ENCODE data around the gene DNAL1.
"Not testable (repeated sequence)": the region's sequence is repeated elsewhere in the genome, so short reads cannot be mapped to it uniquely, and the experiment has no call there.

DNAL1 gene

GRCh38 chr14:73696466-73697400, 51.9 kb downstream of the DNAL1 start:
- Histone ChIP-seq H3K79me2 (ENCODE audit: insufficient read depth, low read length) (no peaks in the 10 kb centered on the region), H3K27ac (ENCODE audit: low read length) (no peak overlapping the region), H3K4me1 (ENCODE audit: insufficient read depth, low read length) (no peaks in the 10 kb centered on the region), H4K20me1 (ENCODE audit: insufficient read depth, low read length) (no peaks in the 10 kb centered on the region), H3K9ac (ENCODE audit: low read depth, low read length) (no peak overlapping the region), H2AFZ (ENCODE audit: low read depth, low read length) (no peak overlapping the region), H3K9me3 (ENCODE audit: insufficient read depth, low read length, severe bottlenecking) (no peaks in the 10 kb centered on the region), H3K4me2 (ENCODE audit: insufficient read depth, low read length) (no peak overlapping the region), H3K27me3 (ENCODE audit: insufficient read depth, low read length, poor library complexity) (no peaks in the 10 kb centered on the region), H3K36me3 (ENCODE audit: insufficient read depth, low read length) (peaks cover 9% of the 10 kb centered on the region; the same call in 1 of the 2 replicates), H3K4me3 (ENCODE audit: low read depth in 1 of 2, low read length in 2 of 2) (no peak overlapping the region)
- TF ChIP-seq, protein P1, sequence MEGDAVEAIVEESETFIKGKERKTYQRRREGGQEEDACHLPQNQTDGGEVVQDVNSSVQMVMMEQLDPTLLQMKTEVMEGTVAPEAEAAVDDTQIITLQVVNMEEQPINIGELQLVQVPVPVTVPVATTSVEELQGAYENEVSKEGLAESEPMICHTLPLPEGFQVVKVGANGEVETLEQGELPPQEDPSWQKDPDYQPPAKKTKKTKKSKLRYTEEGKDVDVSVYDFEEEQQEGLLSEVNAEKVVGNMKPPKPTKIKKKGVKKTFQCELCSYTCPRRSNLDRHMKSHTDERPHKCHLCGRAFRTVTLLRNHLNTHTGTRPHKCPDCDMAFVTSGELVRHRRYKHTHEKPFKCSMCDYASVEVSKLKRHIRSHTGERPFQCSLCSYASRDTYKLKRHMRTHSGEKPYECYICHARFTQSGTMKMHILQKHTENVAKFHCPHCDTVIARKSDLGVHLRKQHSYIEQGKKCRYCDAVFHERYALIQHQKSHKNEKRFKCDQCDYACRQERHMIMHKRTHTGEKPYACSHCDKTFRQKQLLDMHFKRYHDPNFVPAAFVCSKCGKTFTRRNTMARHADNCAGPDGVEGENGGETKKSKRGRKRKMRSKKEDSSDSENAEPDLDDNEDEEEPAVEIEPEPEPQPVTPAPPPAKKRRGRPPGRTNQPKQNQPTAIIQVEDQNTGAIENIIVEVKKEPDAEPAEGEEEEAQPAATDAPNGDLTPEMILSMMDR (IDR thresholded peaks at IDR 0.05; ENCODE audit: borderline replicate concordance, extremely low read depth, low read length, poor library complexity, severe bottlenecking) = no peak
- TF ChIP-seq EZH2 (IDR thresholded peaks at IDR 0.05; ENCODE audit: borderline replicate concordance, low read depth, low read length, severe bottlenecking) = no peak
- no peak for ATAC-seq (ENCODE audit: insufficient read depth, low read depth)
- no peak for DNase-seq

- H3K4me3 ChIP-seq (ENCODE audit: low read depth in 1 of 2, low read length in 2 of 2) = no peak overlapping the region
- no peak for ATAC-seq (ENCODE audit: insufficient read depth, low read depth)
- H4K20me1 ChIP-seq (ENCODE audit: insufficient read depth, low read length) = no peaks in the 10 kb centered on the region
- no peaks in the 10 kb centered on the region for H3K79me2 ChIP-seq (ENCODE audit: insufficient read depth, low read length)
- no peaks in the 10 kb centered on the region for H3K9me3 ChIP-seq (ENCODE audit: insufficient read depth, low read length, severe bottlenecking)
- TF ChIP-seq, protein P1 (IDR thresholded peaks at IDR 0.05; ENCODE audit: borderline replicate concordance, extremely low read depth, low read length, poor library complexity, severe bottlenecking) = no peak
- TF ChIP-seq EZH2 (IDR thresholded peaks at IDR 0.05; ENCODE audit: borderline replicate concordance, low read depth, low read length, severe bottlenecking) = no peak
- no peak for DNase-seq
- H3K4me1 ChIP-seq (ENCODE audit: insufficient read depth, low read length) = no peaks in the 10 kb centered on the region
- H3K27me3 ChIP-seq (ENCODE audit: insufficient read depth, low read length, poor library complexity) = no peaks in the 10 kb centered on the region
- H3K36me3 ChIP-seq (ENCODE audit: insufficient read depth, low read length) = peaks cover 6% of the 10 kb centered on the region; the same call in 1 of the 2 replicates
- H3K27ac ChIP-seq (ENCODE audit: low read length) = no peak overlapping the region
- no peak overlapping the region for H3K4me2 ChIP-seq (ENCODE audit: insufficient read depth, low read length)
- no peak overlapping the region for H3K9ac ChIP-seq (ENCODE audit: low read depth, low read length)
- no peak overlapping the region for H2AFZ ChIP-seq (ENCODE audit: low read depth, low read length)
Measured at GRCh38 chr14:73700325-73700724, 55.5 kb downstream of the DNAL1 start.

- Histone ChIP-seq H3K4me1 (ENCODE audit: insufficient read depth, low read length) (peaks cover 18% of the 10 kb centered on the region), H4K20me1 (ENCODE audit: insufficient read depth, low read length) (peaks cover 10% of the 10 kb centered on the region), H3K79me2 (ENCODE audit: insufficient read depth, low read length) (peaks cover 17% of the 10 kb centered on the region)
- not testable (repeated sequence) for H3K27me3 ChIP-seq (ENCODE audit: insufficient read depth, low read length, poor library complexity); H3K9ac ChIP-seq (ENCODE audit: low read depth, low read length); DNase-seq; H2AFZ ChIP-seq (ENCODE audit: low read depth, low read length); H3K4me2 ChIP-seq (ENCODE audit: insufficient read depth, low read length); H3K9me3 ChIP-seq (ENCODE audit: insufficient read depth, low read length, severe bottlenecking); ATAC-seq (ENCODE audit: insufficient read depth, low read depth); H3K4me3 ChIP-seq (ENCODE audit: low read depth in 1 of 2, low read length in 2 of 2); H3K27ac ChIP-seq (ENCODE audit: low read length); H3K36me3 ChIP-seq (ENCODE audit: insufficient read depth, low read length)
Measured at GRCh38 chr14:73708076-73708475, 63.3 kb downstream of the DNAL1 start.

DNA sequence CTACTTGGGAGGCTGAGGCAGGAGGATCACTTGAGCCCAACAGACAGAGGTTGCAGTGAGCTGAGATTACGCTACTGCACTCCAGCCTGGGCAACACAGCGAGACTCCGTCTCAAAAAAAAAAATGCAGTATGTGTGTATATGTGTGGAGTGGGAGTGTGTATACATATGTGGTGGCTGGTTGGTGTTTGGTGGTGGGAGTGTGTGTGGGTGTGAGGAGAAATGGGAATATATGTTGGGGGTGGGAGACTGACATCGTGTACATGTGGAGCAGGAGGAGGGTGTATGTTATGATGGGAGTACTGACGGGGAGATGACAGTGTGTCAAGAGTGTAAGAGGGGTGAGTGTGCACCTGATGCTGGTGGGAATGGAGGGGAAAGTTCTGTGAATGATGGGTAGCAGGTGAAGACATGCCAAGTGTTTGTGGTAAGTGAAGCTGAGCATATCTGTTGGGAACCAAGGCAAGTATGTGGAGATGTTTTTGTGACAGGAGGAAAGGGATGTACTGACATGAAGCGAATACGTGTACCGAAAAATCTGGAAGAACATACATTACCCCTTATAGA, 65.2 kb downstream of the DNAL1 start:
- no peaks in the 10 kb centered on the region for H3K27me3 ChIP-seq (ENCODE audit: insufficient read depth, low read length, poor library complexity)
- no peak overlapping the region for H2AFZ ChIP-seq (ENCODE audit: low read depth, low read length)
- TF ChIP-seq, protein P1 (IDR thresholded peaks at IDR 0.05; ENCODE audit: borderline replicate concordance, extremely low read depth, low read length, poor library complexity, severe bottlenecking) = no peak
- DNase-seq (no peak), ATAC-seq (ENCODE audit: insufficient read depth, low read depth) (no peak)
- peaks cover 27% of the 10 kb centered on the region for H3K79me2 ChIP-seq (ENCODE audit: insufficient read depth, low read length)
- no peak overlapping the region for H3K27ac ChIP-seq (ENCODE audit: low read length)
- peaks cover 11% of the 10 kb centered on the region for H4K20me1 ChIP-seq (ENCODE audit: insufficient read depth, low read length)
- no peaks in the 10 kb centered on the region for H3K9me3 ChIP-seq (ENCODE audit: insufficient read depth, low read length, severe bottlenecking)
- no peak overlapping the region for H3K4me3 ChIP-seq (ENCODE audit: low read depth in 1 of 2, low read length in 2 of 2)
- no peaks in the 10 kb centered on the region; the same call in 1 of the 2 replicates for H3K36me3 ChIP-seq (ENCODE audit: insufficient read depth, low read length)
- no peak overlapping the region for H3K4me2 ChIP-seq (ENCODE audit: insufficient read depth, low read length)
- H3K9ac ChIP-seq (ENCODE audit: low read depth, low read length) = no peak overlapping the region
- H3K4me1 ChIP-seq (ENCODE audit: insufficient read depth, low read length) = peaks cover 32% of the 10 kb centered on the region
